GM18520 (cell line): ENCODE measurements around the gene HMX3.

ENCODE experiments used
- ATAC-seq: cut with Tn5 transposase; IDR thresholded peaks from one replicate; pipeline ENCODE4 v1.9.1; 2021; ENCODE audit not compliant: unreplicated experiment

HMX3 gene

GRCh38 chr10:123134343-123134914, 1.3 kb upstream of the HMX3 start:
- no peak for ATAC-seq

DNA sequence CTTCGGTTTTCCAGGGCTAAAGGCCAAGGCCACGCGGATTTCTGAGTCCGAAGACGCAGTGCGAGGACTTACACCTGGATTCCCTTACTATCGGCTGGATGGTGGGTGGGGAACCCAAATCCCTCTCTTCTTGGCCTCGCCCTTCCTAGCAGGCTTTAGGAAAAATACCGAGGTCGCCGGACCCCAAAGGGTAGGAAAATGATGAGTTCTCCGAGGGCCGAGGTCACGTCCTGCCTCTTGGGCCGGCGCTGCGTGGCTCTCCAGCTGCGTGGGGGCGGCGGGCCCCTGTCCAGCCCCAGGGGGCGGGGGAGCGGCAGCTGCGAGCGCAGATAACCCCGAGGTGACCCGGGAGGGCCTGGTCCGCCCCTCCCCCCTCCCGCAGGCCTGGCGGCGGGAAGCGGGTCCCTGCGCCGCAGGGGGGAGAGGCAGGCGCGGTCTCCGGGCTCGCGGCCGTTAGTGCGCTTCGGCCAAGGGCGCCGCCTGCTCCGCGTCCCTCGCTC, 805 bp upstream of the HMX3 start:
- no peak for ATAC-seq

GRCh38 chr10:123136221-123136805, 543 bp downstream of the HMX3 start:
- ATAC-seq: no peak

DNA sequence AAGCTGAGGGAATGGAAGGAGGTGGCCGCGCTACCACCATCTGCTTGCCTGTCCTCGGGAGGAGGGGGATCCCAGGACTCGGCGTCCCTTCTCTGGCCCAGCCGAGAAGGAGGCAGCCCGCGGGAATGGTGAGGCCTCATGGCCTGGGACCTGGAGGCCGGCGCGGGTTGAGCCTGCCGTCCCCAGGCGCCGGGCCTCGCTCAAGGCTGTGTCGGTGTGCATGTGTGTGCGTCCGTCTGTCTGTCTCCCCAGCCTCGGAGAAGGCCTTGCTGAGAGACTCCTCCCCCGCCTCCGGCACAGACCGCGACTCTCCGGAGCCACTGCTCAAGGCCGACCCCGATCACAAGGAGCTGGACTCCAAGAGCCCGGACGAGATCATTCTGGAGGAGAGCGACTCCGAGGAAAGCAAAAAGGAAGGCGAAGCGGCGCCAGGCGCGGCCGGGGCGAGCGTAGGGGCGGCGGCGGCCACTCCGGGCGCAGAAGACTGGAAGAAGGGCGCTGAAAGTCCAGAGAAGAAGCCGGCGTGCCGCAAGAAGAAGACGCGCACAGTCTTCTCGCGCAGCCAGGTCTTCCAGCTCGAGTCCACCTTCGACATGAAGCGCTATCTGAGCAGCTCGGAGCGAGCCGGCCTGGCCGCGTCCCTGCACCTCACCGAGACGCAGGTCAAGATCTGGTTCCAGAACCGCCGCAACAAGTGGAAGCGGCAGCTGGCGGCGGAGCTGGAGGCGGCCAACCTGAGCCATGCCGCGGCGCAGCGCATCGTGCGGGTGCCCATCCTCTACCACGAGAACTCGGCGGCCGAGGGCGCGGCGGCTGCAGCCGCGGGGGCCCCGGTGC, 1.3 kb downstream of the HMX3 start:
- ATAC-seq: no peak

GRCh38 chr10:123139165-123139520, 3.4 kb downstream of the HMX3 start:
- ATAC-seq: no peak

GRCh38 chr10:123139521-123140163, 3.9 kb downstream of the HMX3 start:
- no peak for ATAC-seq

DNA sequence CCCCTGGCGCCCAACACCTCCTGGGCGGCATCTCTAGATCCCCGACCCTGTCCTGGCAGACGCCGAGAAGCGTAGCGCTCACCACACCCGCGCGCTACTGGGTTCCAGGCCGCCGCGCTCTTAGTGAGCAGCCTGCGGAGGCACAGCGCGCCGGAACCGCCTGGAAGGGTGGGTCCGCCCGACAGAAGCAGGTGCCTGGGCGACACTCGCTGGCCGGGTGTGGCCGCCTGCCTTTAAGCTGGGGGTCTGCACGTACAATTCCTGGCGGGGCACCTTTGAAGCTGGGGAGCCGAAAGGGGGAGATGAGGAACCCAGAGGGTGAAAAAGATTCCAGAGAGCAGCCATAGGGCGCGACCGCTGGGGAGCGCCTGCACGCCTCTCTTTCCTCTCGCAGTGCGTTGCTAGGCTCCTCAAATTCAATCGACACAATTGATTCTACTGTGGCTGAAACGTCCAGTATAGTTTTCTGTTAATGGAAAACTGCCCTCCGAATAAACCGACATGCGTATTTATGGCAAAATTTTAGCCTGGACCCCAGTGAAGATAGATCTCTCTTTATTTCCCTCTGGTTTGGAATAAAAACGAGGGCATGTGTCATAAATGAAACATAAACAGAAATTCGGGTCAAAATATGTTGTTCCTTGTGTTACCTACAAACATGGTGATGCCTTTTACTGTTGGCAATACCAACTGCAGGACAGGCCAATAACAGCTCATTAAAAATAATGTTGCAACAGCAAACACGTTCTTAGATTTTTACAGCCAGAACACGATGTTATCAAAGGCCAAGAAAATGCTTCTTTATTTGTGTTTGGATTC, 4.6 kb downstream of the HMX3 start:
- ATAC-seq: no peak

DNA sequence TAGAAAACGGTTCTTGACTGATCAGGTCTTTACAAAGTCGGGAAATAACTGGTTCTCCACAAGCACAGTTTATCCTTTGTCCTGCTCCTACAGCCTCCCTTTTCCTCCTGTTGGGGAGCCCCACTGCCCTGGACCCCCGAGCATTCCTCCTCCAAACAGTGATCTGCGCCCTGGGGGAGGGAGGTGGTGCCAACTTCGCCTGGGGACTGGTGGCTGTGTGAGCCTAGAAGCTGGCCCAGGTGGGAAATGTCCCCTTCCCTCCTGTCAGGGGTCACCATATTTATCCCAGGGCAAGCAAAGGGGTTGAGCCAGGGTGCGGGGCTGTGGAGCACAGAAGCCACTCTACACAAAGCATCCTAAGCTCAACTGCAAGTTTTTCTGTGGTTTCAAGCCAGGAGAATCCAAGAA, 5.2 kb downstream of the HMX3 start:
- ATAC-seq: no peak

GRCh38 chr10:123141791-123142700, 6.3 kb downstream of the HMX3 start:
- ATAC-seq: no peak

GRCh38 chr10:123142701-123143161, 7.0 kb downstream of the HMX3 start:
- no peak for ATAC-seq

DNA sequence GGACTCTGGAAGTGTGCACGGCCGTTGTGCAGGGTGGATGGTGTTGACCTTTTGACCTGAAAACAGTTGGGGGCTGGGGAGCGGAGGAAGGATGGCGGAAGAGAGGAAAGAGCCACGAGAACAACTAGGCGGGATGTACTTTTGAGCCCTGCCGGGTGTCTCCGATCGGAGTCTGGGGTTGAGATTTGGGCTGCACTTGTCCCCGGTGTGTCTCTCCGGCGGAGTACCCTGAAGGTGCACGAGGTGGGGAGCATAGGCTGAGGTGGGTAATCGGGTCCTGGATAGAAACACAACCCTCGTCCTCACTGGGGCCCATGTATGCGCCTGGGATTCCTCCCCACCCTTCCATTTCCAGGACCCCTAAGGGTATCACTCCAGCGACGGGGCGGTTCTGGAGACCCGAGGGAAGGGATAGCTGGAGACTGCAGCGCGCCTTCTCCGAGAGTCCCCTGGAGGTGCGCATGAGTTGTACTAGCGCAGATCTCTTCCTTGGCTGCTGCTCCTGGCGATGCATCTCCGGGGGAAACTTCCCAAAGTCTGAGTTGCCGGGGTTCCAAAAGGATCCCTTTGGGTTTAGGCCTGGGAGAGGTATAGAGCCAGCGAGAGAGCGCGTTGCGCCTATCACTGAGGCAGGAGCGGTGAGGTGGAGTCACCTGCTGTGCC, 7.5 kb downstream of the HMX3 start:
- no peak for ATAC-seq

- ATAC-seq: no peak
Measured at GRCh38 chr10:123143825-123144168, 8.0 kb downstream of the HMX3 start.

DNA sequence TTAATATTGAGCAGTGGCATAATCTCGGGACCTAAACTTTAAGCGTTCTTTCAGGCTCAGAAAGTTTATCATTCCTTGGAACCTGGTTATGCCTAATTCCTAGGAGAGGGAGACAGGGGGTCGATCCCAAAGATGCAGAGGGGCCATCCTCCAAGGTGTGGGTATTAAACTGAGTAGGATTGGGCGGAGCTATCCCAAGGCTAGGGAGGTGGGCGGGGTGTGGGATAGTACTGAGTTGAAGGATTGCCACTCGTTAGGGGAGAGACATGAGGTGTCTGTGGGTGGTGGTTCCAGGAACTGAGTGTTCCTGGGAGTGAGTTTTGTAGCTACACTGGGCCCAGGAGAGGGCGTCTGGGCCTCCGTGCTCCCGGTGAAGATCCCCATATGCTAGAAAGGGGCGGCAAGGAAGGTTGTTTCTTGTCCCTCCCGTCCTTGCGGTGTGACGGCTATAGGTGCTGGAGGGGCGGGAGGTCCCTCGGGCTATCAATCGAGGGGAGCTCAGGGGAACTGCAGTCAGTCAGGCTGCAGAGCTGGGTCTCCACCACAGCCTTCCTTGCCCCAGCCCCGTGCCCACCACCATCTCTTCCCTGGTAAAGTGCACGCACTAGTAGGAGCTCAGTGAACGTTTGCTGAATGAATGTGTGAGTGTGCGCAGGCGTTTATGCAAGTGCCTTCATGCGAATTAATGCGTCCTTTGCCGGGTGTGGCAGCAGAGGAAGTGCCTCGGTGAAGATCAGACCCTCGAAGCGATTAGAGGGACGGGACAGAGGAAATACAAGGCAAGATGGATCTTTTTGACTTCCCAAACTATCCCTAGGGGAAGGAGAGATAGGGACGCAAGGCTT, 9.1 kb downstream of the HMX3 start:
- ATAC-seq: no peak

GRCh38 chr10:123145542-123146012, 9.8 kb downstream of the HMX3 start:
- no peak for ATAC-seq

GRCh38 chr10:123146013-123146893, 10.5 kb downstream of the HMX3 start:
- no peak for ATAC-seq

DNA sequence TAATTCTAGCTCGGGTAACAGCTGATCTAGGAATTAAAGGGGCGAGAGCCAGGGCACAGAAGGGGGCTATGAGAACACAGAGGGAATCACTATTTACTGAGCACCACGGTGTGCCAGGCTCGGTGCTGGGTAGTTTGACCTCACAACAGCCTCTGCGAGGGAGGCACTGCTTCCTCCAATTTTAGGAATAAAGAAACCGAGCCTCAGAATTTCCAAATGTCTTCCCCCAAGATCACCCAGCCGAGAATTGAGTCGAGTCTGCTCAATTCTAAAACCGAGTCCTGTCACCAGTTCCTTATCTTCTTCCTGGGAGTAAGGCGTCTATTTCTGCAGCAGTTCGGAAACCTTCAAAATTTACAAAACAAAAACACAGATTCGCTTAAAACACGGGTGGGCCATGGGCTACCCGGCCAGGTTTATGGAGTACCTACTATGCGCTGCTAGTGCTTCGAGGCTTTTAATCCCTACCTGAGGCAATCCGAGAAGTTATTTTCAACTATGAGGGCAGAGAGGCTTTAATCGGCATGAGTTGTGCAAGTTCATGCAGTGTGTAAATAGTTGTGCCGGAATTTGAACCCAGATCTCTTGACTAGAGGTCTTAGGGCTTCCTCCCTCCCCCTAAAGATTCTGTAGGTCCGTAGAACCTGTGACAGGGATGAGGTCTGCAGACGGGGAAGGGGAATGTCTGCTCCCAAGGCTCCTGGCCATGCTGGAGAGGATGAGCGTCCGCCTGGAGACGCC, 11.3 kb downstream of the HMX3 start:
- ATAC-seq: no peak
